HG02623 (cell line): ENCODE data around the gene RING1.

Experiments
- ATAC-seq: cut with Tn5 transposase; IDR thresholded peaks from one replicate; pipeline ENCODE4 v1.9.1; 2021; ENCODE audit warnings: moderate library complexity; ENCODE audit not compliant: unreplicated experiment

RING1 gene

GRCh38 chr6:33208091-33208967, at the start of gene RING1:
RING1 (plus strand) TSS chr6:33208500; CDS start chr6:33208823, 323 bp downstream.
- no peak for ATAC-seq

- no peak for ATAC-seq
Observed at GRCh38 chr6:33160096-33160495, 48.2 kb upstream of the RING1 start.

GRCh38 chr6:33160728-33161344, 47.5 kb upstream of the RING1 start:
- ATAC-seq = no peak

- peak; percentile 60 for ATAC-seq
Observed at GRCh38 chr6:33161354-33162331, 46.7 kb upstream of the RING1 start.

- no peak for ATAC-seq
Observed at GRCh38 chr6:33163540-33163939, 44.8 kb upstream of the RING1 start.

GRCh38 chr6:33164176-33164575, 44.1 kb upstream of the RING1 start:
- ATAC-seq = no peak

- no peak for ATAC-seq
Observed at GRCh38 chr6:33164665-33165373, 43.5 kb upstream of the RING1 start.

GRCh38 chr6:33165581-33166258, 42.6 kb upstream of the RING1 start:
- ATAC-seq = no peak

GRCh38 chr6:33166363-33166762, 41.9 kb upstream of the RING1 start:
- ATAC-seq = no peak

- no peak for ATAC-seq
Observed at GRCh38 chr6:33166811-33167210, 41.5 kb upstream of the RING1 start.

GRCh38 chr6:33167374-33168283, 40.7 kb upstream of the RING1 start:
- no peak for ATAC-seq

- no peak for ATAC-seq
Observed at GRCh38 chr6:33168284-33168601, 40.1 kb upstream of the RING1 start.

GRCh38 chr6:33168639-33169038, 39.7 kb upstream of the RING1 start:
- ATAC-seq = no peak

GRCh38 chr6:33169291-33170175, 38.8 kb upstream of the RING1 start:
- no peak for ATAC-seq

GRCh38 chr6:33170176-33171015, 37.9 kb upstream of the RING1 start:
- no peak for ATAC-seq

- no peak for ATAC-seq
Observed at GRCh38 chr6:33171016-33171879, 37.1 kb upstream of the RING1 start.
